OCI-LY7 (cell line): ENCODE results near the gene MBTPS1. TPM values are rescaled to one million over a fixed set of nuclear protein-coding genes. Genes with fewer than 3 reads are reported as not detected.

Experiments
- BruUV-seq: library from RNA; stranded (reverse); fragments of 400-500 nt; replicated peaks from 2 replicates; lab custom pipeline; 2021; lab: Mats Ljungman, UMichigan
- CTCF ChIA-PET: fragments of 300-600 bp; sonication (Branson Sonifier 250); formaldehyde crosslinking; loops from one replicate; lab custom pipeline; 2022; ENCODE audit warnings: antibody characterized with exemption; ENCODE audit not compliant: unreplicated experiment; lab: Charles Lee
- POLR2A ChIA-PET: fragments of 300-600 bp; sonication (Branson Sonifier 250); formaldehyde crosslinking; loops from one replicate; lab custom pipeline; 2022; ENCODE audit warnings: antibody characterized with exemption; lab: Charles Lee
- DNase-seq: peaks from one replicate; pipeline ENCODE4 v3.0.0-alpha.2; 2015; ENCODE audit warnings: low spot score
- H2AFZ ChIP-seq: fragments of 200-600 bp; sonication (generic), shearing (Covaris generic); 2 replicates; pipeline ENCODE4 v1.6.1; 2014; ENCODE audit warnings: mild to moderate bottlenecking, antibody characterized with exemption, low read length, moderate library complexity
- H3K27ac ChIP-seq: fragments of 200-600 bp; sonication (generic); 2 replicates; pipeline ENCODE4 v1.5.1; 2014; ENCODE audit warnings: mixed run types, low read depth, mild to moderate bottlenecking, moderate library complexity, low read length, inconsistent platforms; ENCODE audit not compliant: poor library complexity, severe bottlenecking
- H3K36me3 ChIP-seq: fragments of 200-600 bp; sonication (generic); 2 replicates; pipeline ENCODE4 v1.6.1; 2014; ENCODE audit warnings: mild to moderate bottlenecking, antibody characterized with exemption, low read length, moderate library complexity, mixed read lengths; ENCODE audit not compliant: insufficient read depth
- H3K4me1 ChIP-seq: fragments of 200-600 bp; sonication (generic); 2 replicates; pipeline ENCODE4 v1.5.1; 2014; ENCODE audit warnings: mild to moderate bottlenecking, low read length; ENCODE audit not compliant: insufficient read depth, poor library complexity, severe bottlenecking
- H3K4me2 ChIP-seq: fragments of 200-600 bp; sonication (generic); 2 replicates; pipeline ENCODE4 v1.6.1; 2014; ENCODE audit warnings: mild to moderate bottlenecking, low read length
- H3K4me3 ChIP-seq: fragments of 200-600 bp; sonication (generic); 2 replicates; pipeline ENCODE4 v1.5.1; 2014; ENCODE audit warnings: mild to moderate bottlenecking, low read depth, low read length; ENCODE audit not compliant: poor library complexity, severe bottlenecking
- H3K79me2 ChIP-seq: fragments of 200-600 bp; sonication (generic); 2 replicates; pipeline ENCODE4 v1.6.1; 2016; ENCODE audit warnings: low read depth, mild to moderate bottlenecking, low read length, moderate library complexity, mixed read lengths; ENCODE audit not compliant: insufficient read depth
- H3K9me2 ChIP-seq: fragments of 200-600 bp; sonication (generic); 2 replicates; pipeline ENCODE4 v1.6.1; 2016; ENCODE audit warnings: mild to moderate bottlenecking, low read length, mixed read lengths; ENCODE audit not compliant: insufficient read depth
- H3K9me3 ChIP-seq: fragments of 200-600 bp; sonication (generic); 2 replicates; pipeline ENCODE4 v1.6.1; 2014; ENCODE audit warnings: mild to moderate bottlenecking, mixed run types, low read length, mixed read lengths
- H4K20me1 ChIP-seq: fragments of 200-600 bp; sonication (generic); 2 replicates; pipeline ENCODE4 v1.6.1; 2014; ENCODE audit warnings: mild to moderate bottlenecking, antibody characterized with exemption, low read length, moderate library complexity, mixed read lengths; ENCODE audit not compliant: insufficient read depth
- CTCF ChIP-seq: fragments of 200-600 bp; sonication (generic); conservative IDR thresholded peaks from 2 replicates; pipeline ENCODE4 v1.5.1; 2014; ENCODE audit warnings: mild to moderate bottlenecking, antibody characterized with exemption, low read length, moderate library complexity, mixed read lengths
- EZH2phosphoT487 ChIP-seq: fragments of 200-600 bp; sonication (generic); IDR thresholded peaks from 2 replicates; pipeline ENCODE4 v1.6.1; 2018; ENCODE audit warnings: low read depth, borderline replicate concordance, mild to moderate bottlenecking, mixed run types, antibody characterized with exemption, low read length, moderate library complexity, mixed read lengths
- intact Hi-C: fragments of 100-400 bp; cut with micrococcal nuclease; formaldehyde crosslinking; loops from one replicate; pipeline ENCODE4 v1.10.0; 2022; ENCODE audit not compliant: unreplicated experiment
- total RNA-seq, 2 experiments: library from RNA; depleted of rRNA in 1 of 2; stranded (reverse); fragments of >200 nt in 1 of 2; shearing (Covaris generic) in 1 of 2; gene quantifications; 2 replicates each; pipeline ENCODE4 v1.2.3, GENCODE V29; 2014 to 2022

MBTPS1 gene
- total RNA-seq, 2 experiments from 2014 or later, result 49.6 to 65.2 TPM

- Histone ChIP-seq H3K79me2 (no peaks in the 10 kb centered on the region), H4K20me1 (no peaks in the 10 kb centered on the region), H3K4me1 (no peaks in the 10 kb centered on the region), H3K9me2 (no peaks in the 10 kb centered on the region), H3K4me3 (no peak overlapping the region), H3K27ac (no peak overlapping the region), H3K4me2 (no peak overlapping the region), H2AFZ (no peak overlapping the region), H3K9me3 (no peaks in the 10 kb centered on the region), H3K36me3 (no peaks in the 10 kb centered on the region)
- BruUV-seq, result no TSS peak
- POLR2A ChIA-PET, result interaction anchor here (0.5 kb wide), 1 partner anchor 34 kb away, joined by 3 read pairs; no protein-coding TSS in a partner anchor
- CTCF ChIA-PET, result no interaction called here
- DNase-seq, result no peak
- no peak for TF ChIP-seq EZH2phosphoT487
- intact Hi-C loops, result loop anchor here (1.0 kb wide), 1 partner anchor 87 kb away; no protein-coding TSS in a partner anchor
These were observed 73.1 kb downstream of the MBTPS1 start for GRCh38 chr16:84043486-84044117.

- Histone ChIP-seq H3K4me2 (no peak overlapping the region), H3K9me3 (no peaks in the 10 kb centered on the region), H3K79me2 (no peaks in the 10 kb centered on the region), H2AFZ (no peak overlapping the region), H3K4me1 (no peaks in the 10 kb centered on the region), H4K20me1 (no peaks in the 10 kb centered on the region), H3K9me2 (no peaks in the 10 kb centered on the region), H3K27ac (no peak overlapping the region), H3K36me3 (no peaks in the 10 kb centered on the region), H3K4me3 (no peak overlapping the region)
- TF ChIP-seq CTCF, result no peak
- TF ChIP-seq EZH2phosphoT487, result no peak
- intact Hi-C loops, result no loop called here
- POLR2A ChIA-PET, result interaction anchor here (0.5 kb wide), 1 partner anchor 34 kb away, joined by 3 read pairs; no protein-coding TSS in a partner anchor
- CTCF ChIA-PET, result no interaction called here
- no peak for DNase-seq
- BruUV-seq, result no TSS peak
These were observed 73.8 kb downstream of the MBTPS1 start for GRCh38 chr16:84042879-84043485.

GRCh38 chr16:84042308-84042878 lies 74.3 kb downstream of the MBTPS1 start, which contains the start of gene SLC38A8:
Gene SLC38A8, minus strand, starts transcription at chr16:84042795. Its CDS starts 638 bp downstream, at chr16:84042157.
- Histone ChIP-seq H3K9me3 (no peaks in the 10 kb centered on the region), H2AFZ (no peak within 1 kb of the TSS), H3K4me2 (no peak within 1 kb of the TSS), H3K27ac (no peak within 1 kb of the TSS), H3K4me1 (no peaks in the 10 kb centered on the region), H4K20me1 (no peaks in the 10 kb centered on the region), H3K9me2 (no peaks in the 10 kb centered on the region), H3K79me2 (no peaks in the 10 kb centered on the region), H3K36me3 (no peaks in the 10 kb centered on the region), H3K4me3 (no peak within 1 kb of the TSS)
- BruUV-seq, result no TSS peak
- intact Hi-C loops, result no loop called here
- CTCF ChIA-PET, result no interaction called here
- POLR2A ChIA-PET, result no interaction called here
- no peak for DNase-seq
- TF ChIP-seq EZH2phosphoT487 (no peak), CTCF (no peak)
